WERI-Rb-1 (cell line): ENCODE data around the gene CREBL2.
"Not testable (repeated sequence)": the region's sequence is repeated elsewhere in the genome, so short reads cannot be mapped to it uniquely, and the experiment has no call there.

Experiments
- DNase-seq: peaks from one replicate; pipeline ENCODE4 v3.0.0-alpha.2; 2020
- H3K27ac ChIP-seq: fragments of 250-450 bp; sonication (Bioruptor Pico); 2 replicates; pipeline ENCODE4 v1.5.1; 2020; ENCODE audit warnings: mild to moderate bottlenecking, moderate library complexity
- H3K27me3 ChIP-seq: fragments of 250-450 bp; sonication (Bioruptor Pico); 2 replicates; pipeline ENCODE4 v1.5.1; 2021; ENCODE audit warnings: mild to moderate bottlenecking, low read depth, moderate library complexity; ENCODE audit not compliant: insufficient read depth, severe bottlenecking
- H3K36me3 ChIP-seq: fragments of 250-450 bp; sonication (Bioruptor Pico); 2 replicates; pipeline ENCODE4 v1.5.1; 2020; ENCODE audit warnings: mild to moderate bottlenecking, moderate library complexity
- H3K4me3 ChIP-seq: 2 replicates; pipeline ENCODE4 v1.5.1; 2011; ENCODE audit warnings: low read depth, mild to moderate bottlenecking, control low read depth, low read length
- H3K9me3 ChIP-seq: fragments of 250-450 bp; sonication (Bioruptor Pico); 2 replicates; pipeline ENCODE4 v1.5.1; 2021; ENCODE audit warnings: mild to moderate bottlenecking, moderate library complexity; ENCODE audit not compliant: severe bottlenecking
- CTCF ChIP-seq: IDR thresholded peaks from 2 replicates; pipeline ENCODE4 v1.5.1; 2011; ENCODE audit warnings: low read depth, mild to moderate bottlenecking, control low read depth, inconsistent platforms, low read length

Gene CREBL2, protein sequence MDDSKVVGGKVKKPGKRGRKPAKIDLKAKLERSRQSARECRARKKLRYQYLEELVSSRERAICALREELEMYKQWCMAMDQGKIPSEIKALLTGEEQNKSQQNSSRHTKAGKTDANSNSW

DNA sequence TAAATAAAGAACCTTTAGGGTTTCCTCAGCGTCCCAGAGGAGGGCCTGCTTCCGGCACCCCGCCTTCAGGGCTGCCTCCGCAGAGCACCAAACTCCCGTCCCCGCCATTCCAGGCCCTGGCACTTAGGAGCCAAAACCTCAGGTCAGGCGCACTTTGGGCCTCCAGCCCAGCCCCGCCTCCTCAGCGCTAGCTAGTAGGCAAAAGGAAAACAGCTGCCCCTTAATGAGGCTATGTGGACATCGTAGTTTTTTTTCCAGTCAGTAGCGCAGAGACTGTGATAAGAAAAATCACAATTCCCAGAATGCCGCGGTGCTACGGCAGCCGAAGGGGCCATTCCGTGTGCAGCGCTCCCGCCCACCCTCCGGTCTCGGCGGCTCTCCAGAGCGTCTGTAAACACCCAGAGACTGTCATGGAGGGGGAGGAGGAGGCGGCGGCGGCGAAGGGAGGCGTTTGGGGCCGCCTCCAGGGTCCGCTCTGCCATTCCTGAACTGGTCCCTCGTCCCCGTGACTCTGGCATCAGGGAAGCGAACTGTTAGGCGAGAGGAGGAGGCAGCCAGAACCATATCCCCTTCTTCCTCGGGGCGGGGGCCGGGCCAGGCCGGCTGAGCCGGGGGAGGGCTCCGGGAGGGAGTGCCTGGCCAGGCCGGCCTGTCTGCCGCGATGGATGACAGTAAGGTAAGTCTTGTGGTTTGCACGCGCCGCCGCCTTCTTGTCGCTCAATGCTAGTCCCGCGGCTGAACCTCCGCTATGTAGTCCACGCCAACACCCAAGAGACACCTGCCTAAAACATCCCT is at the start of gene CREBL2:
TSS of gene CREBL2 (plus strand) at position 365 of the 795 bp plus-strand sequence. CDS start at position 662, 297 bp downstream.
- Histone ChIP-seq H3K36me3 (no peaks in the 10 kb centered on the region; the same call in 1 of the 2 replicates), H3K4me3 (peak within 1 kb of the TSS; percentile 66), H3K27me3 (no peaks in the 10 kb centered on the region), H3K27ac (peak within 1 kb of the TSS; percentile 91), H3K9me3 (no peaks in the 10 kb centered on the region)
- DNase-seq = peak; percentile 93
- no peak for TF ChIP-seq CTCF

DNA sequence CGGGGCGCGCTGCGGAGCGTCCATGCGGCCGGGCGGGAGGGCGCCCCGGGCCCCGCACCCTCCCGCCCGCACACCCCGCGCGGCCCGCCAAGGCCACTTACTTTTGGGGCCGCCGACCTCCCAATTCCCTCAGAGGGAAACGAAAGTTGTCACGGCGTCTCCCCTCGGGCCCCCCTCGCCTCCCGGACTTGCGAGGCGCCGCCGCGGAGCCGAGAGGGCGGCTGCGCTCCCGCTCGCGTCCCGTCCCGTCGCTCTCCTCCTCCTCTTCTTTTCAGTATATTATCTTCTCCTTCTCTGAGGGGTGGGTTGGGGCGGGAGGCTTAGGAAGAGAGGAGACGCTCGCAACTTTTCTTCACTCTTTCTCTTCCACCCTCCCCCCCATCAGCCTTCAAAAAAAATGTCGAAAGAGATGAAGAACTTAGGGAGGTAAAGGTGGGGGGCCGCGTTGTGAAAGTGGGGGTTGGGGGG is 49.6 kb upstream of the CREBL2 start:
- peak; percentile 13 for DNase-seq
- Histone ChIP-seq H3K4me3 (peak overlapping the region; percentile 76), H3K27ac (peak overlapping the region; percentile 93)

GRCh38 chr12:12562585-12563261 is 49.0 kb upstream of the CREBL2 start, which contains the start of gene DUSP16:
DUSP16 (minus strand) TSS chr12:12562863; CDS start chr12:12521098, 41,765 bp downstream.
- Histone ChIP-seq H3K9me3 (peaks cover 5% of the 10 kb centered on the region), H3K36me3 (no peaks in the 10 kb centered on the region), H3K4me3 (peak within 1 kb of the TSS; percentile 76), H3K27me3 (no peaks in the 10 kb centered on the region), H3K27ac (peak within 1 kb of the TSS; percentile 93)
- peak; percentile 14; the same call in 1 of the 2 replicates for TF ChIP-seq CTCF
- peak; percentile 91 for DNase-seq

More for the DNA sequence above, 49.6 kb upstream of the CREBL2 start:
- Histone ChIP-seq H3K9me3 (peaks cover 5% of the 10 kb centered on the region), H3K27me3 (no peaks in the 10 kb centered on the region), H3K36me3 (no peaks in the 10 kb centered on the region)
- no peak for TF ChIP-seq CTCF

DNA sequence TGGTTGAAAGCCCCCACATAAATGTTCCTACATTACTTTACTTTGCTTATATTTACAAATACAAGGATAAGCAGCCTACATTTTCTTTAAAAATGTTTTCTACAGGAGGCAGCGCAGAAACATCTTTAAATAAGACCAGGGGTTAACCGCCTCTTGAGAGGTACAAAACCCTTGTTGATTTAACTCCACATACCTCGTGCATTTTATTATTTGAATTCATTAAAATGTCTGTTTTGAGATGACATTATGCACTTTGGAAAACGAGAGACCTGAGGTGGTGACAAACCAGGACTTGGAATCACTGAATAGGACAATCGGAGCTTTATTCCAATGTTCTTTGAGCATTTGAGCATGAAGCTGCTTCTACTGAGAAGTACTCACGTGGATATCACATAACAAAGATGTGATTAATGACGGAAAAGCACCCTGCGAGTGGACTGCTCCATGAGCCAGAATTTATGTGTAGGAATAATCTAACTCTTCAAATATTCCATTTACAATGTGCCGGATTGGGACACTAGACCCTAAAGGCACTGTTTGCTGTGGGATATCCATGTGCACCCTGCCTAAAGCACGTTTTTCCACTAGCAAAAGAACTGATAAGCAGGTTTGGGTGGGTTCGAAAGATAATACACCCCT is 48.3 kb upstream of the CREBL2 start:
- Histone ChIP-seq H3K4me3 (peak overlapping the region; percentile 76), H3K36me3 (no peaks in the 10 kb centered on the region), H3K9me3 (peaks cover 5% of the 10 kb centered on the region), H3K27ac (peak overlapping the region; percentile 81), H3K27me3 (no peaks in the 10 kb centered on the region)
- no peak for DNase-seq
- TF ChIP-seq CTCF = no peak

- no peak for TF ChIP-seq CTCF
- H3K27me3 ChIP-seq = no peaks in the 10 kb centered on the region
- H3K27ac ChIP-seq = no peak overlapping the region
- H3K36me3 ChIP-seq = no peaks in the 10 kb centered on the region
- DNase-seq = no peak
- H3K9me3 ChIP-seq = peaks cover 5% of the 10 kb centered on the region
- H3K4me3 ChIP-seq = no peak overlapping the region
Observed at GRCh38 chr12:12564911-12565310, 46.8 kb upstream of the CREBL2 start.

GRCh38 chr12:12565971-12566370 is 45.7 kb upstream of the CREBL2 start:
- not testable (repeated sequence) for H3K36me3 ChIP-seq, H3K9me3 ChIP-seq, H3K27me3 ChIP-seq, H3K4me3 ChIP-seq, H3K27ac ChIP-seq, DNase-seq
